GM12865 (cell line): ENCODE data around the gene TRPV3.
"Not testable (repeated sequence)": the region's sequence is repeated elsewhere in the genome, so short reads cannot be mapped to it uniquely, and the experiment has no call there.

ENCODE experiments used
- DNase-seq: peaks from one replicate; pipeline ENCODE4 v3.0.0; 2010; ENCODE audit warnings: low read depth
- H3K4me3 ChIP-seq: 2 replicates; pipeline ENCODE4 v1.5.1; 2011; ENCODE audit warnings: mild to moderate bottlenecking, low read depth, low read length, control low read depth
- TF ChIP-seq, protein P1 (sequence below): IDR thresholded peaks from 2 replicates; pipeline ENCODE4 v1.5.1; 2011; ENCODE audit warnings: low read length, control low read depth, low read depth, inconsistent platforms; ENCODE audit not compliant: insufficient read depth; ENCODE audit errors: missing control alignments

TRPV3 gene

GRCh38 chr17:3565143-3565542 lies 7.5 kb upstream of the TRPV3 start:
- no peak for DNase-seq
- TF ChIP-seq, protein P1, sequence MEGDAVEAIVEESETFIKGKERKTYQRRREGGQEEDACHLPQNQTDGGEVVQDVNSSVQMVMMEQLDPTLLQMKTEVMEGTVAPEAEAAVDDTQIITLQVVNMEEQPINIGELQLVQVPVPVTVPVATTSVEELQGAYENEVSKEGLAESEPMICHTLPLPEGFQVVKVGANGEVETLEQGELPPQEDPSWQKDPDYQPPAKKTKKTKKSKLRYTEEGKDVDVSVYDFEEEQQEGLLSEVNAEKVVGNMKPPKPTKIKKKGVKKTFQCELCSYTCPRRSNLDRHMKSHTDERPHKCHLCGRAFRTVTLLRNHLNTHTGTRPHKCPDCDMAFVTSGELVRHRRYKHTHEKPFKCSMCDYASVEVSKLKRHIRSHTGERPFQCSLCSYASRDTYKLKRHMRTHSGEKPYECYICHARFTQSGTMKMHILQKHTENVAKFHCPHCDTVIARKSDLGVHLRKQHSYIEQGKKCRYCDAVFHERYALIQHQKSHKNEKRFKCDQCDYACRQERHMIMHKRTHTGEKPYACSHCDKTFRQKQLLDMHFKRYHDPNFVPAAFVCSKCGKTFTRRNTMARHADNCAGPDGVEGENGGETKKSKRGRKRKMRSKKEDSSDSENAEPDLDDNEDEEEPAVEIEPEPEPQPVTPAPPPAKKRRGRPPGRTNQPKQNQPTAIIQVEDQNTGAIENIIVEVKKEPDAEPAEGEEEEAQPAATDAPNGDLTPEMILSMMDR = no peak
- H3K4me3 ChIP-seq = no peak overlapping the region

DNA sequence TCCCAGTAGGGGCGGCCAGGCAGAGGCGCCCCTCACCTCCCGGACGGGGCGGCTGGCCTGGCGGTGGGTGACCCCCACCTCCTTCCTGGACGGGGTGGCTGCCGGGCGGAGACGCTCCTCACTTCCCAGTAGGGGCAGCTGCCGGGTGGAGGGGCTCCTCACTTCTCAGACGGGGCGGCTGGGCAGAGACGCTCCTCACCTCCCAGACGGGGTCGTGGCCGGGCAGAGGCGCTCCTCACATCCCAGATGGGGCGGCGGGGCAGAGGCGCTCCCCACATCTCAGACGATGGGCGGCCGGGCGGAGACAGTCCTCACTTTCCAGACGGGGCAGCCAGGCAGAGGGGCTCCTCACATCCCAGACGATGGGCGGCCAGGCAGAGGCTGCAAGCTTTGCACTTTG lies 6.6 kb upstream of the TRPV3 start:
- not testable (repeated sequence) for DNase-seq, H3K4me3 ChIP-seq

DNA sequence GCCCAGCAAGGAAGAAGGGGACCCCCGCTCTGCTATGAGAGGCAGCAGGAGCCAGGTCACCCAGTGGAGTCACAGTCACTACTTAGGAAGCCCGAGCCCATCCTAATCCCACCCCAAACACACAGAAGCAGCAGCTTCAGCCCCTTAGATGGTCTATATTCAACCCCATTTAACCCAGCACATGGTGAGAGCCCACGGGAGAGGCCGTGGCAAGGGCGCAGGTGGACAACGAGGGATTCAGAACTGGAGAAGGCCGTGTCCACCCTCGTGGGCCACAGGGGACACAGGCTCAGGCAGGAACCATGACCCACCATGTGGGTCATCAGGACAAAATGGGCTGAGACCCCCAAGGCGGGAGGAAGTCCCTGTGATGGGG lies 1.6 kb upstream of the TRPV3 start:
- no peak for DNase-seq
- peak overlapping the region; percentile 40 for H3K4me3 ChIP-seq
- TF ChIP-seq, protein P1 = no peak

DNA sequence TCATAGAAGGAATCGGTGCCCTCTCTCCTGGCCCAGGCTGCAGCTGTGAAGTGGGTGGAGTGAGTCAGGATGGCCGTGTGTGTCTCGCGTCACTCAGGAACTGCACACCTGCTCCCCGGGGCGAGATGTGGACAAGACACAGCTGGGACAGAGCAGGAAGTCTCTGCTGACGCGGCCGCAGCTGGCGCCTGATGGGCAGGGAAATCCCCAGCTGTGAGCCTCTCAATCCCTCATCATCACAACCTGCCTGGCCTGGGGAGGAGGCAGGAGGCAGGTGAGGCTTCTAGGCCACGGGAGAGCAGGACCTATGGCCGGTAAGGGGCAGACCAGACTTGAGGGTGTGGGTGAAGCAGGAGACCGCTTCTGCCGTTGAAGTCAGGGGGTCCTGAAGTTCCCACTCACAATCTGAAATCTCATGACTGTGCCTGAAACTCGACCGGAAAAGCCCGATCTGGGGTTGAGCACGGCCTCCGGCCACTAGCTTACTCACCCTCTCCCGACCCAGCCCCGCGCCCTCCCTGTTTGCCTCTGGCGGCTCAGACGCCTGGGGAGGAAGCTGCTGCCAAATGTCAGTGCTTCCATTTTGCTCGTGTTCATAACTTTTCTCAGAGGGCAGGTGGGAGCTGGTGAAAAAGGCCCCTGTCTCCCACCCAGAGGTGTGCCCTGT lies 1.1 kb upstream of the TRPV3 start:
- DNase-seq = peak; percentile 97
- TF ChIP-seq, protein P1 = no peak
- peak overlapping the region; percentile 40 for H3K4me3 ChIP-seq

DNA sequence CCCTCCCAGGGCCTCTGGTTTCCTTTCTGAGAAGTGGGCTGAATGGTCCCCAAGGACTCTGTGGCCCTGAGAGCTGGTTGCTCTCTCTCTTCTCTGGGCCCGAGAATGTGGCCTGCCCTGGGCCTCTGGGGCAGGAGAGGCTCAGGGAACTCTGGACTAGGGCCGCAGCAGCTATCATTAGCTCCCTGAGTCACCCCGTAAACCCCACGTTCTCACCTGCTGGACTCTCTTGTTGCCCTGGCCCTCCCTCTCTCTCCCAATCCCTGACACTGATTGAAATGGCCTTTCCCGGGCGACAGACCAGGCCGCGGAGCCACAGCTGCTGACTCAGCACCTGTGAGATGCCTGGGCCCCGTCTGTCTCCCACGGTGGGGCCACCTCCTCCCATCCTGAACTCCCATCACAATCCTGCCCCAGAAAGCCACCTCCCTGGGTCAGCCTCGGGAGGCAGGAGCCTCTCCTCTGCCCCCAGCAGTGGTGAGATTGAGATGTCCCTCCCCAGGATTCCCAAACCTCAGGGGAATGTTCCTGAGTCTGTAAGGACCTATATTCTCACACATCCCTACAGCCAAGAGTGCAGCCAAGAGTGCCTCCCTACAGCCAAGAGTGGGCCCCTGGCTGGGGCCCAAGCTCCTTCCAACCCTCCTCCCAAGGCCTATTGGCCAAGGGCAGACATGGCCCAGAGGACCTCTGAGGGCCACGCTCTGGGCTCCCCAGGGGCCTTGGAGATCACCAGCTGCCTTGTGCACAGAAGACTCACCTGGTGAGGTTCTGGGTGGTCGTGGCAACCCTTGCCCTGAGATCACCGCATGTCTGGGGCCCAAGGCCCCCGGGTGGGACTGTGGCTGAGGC lies 470 bp downstream of the TRPV3 start:
- peak; percentile 59 for DNase-seq
- TF ChIP-seq, protein P1 = no peak
- peak overlapping the region; percentile 12 for H3K4me3 ChIP-seq

- 0 out of 2 replicates have a peak overlapping the region, but pooled peaks have one; percentile 12 for H3K4me3 ChIP-seq
- DNase-seq = peak; percentile 35
- TF ChIP-seq, protein P1 = no peak
Observed at GRCh38 chr17:3556239-3556915, 1.2 kb downstream of the TRPV3 start.

DNA sequence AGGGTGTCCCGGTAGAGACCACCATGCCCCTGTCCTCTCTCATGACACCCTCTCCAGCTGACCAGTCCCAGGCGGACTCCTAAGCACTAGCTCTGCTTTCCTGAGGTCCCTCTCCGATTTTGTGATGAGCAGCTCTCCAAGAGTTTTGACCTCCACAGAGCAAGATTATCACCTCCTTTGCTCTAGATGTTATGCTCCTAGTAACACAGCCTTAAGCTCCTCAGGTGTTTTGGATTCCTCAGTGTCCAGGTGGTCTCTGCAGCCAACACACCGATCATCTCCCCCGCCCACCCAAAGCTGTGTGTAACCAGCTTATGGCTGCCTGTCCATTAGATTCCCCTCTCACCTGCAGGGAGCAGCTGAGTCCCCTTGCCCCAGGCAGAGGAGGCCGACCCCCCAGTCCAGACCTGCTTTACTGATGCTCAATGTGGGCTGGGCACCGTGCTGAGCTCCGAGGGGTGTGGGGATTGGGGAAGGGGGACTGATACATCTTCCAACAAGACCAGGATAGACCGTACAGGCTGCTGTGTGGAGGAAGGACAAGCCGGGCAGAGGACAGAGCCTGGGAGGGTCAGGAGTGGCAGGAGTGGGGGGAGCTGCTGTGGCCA lies 2.3 kb downstream of the TRPV3 start:
- no peak overlapping the region for H3K4me3 ChIP-seq
- TF ChIP-seq, protein P1 = no peak
- DNase-seq = no peak
